Thoracic aorta (tissue), 2 donors: Measurements from ENCODE around the gene TOMM20. TPM values are rescaled to one million over a fixed set of nuclear protein-coding genes. Genes with fewer than 3 reads are reported as not detected.
"Not testable (repeated sequence)": the region's sequence is repeated elsewhere in the genome, so short reads cannot be mapped to it uniquely, and the experiment has no call there.

ENCODE experiments used
- ATAC-seq: fragments of 150-250 bp; one replicate; pipeline ENCODE4 v1.8.0; 2017; ENCODE audit warnings: low read depth; ENCODE audit not compliant: insufficient number of reproducible peaks, low FRiP score
- DNase-seq: peaks from one replicate; pipeline ENCODE4 v3.0.0-alpha.2; 2020; ENCODE audit warnings: low spot score
- H3K27ac ChIP-seq, 2 donors: fragments of 200-600 bp; sonication (generic); 1 replicate in 1 of 2; 2 replicates in 1 of 2; pipeline ENCODE4 v1.5.1; 2016; ENCODE audit warnings: mild to moderate bottlenecking in 2 of 2, moderate library complexity in 2 of 2
- H3K27me3 ChIP-seq: fragments of 200-600 bp; sonication (generic); replicated peaks from 2 replicates; pipeline ENCODE4 v1.6.0; 2016; ENCODE audit warnings: mild to moderate bottlenecking; ENCODE audit not compliant: insufficient read depth
- H3K36me3 ChIP-seq: fragments of 200-600 bp; sonication (generic); one replicate; pipeline ENCODE4 v1.5.1; 2016
- H3K4me1 ChIP-seq, 2 donors: fragments of 200-600 bp; sonication (generic); 1 replicate in 1 of 2; 2 replicates in 1 of 2; pipeline versions ENCODE4 v1.5.1 to v1.6.0; 2016; ENCODE audit warnings: low read depth in 2 of 2, mild to moderate bottlenecking in 1 of 2; ENCODE audit not compliant: control insufficient read depth in 1 of 2
- H3K4me3 ChIP-seq: fragments of 200-600 bp; sonication (generic); 2 replicates; pipeline ENCODE4 v1.5.1; 2016; ENCODE audit warnings: mild to moderate bottlenecking
- H3K9me3 ChIP-seq: fragments of 200-600 bp; sonication (generic); 2 replicates; pipeline ENCODE4 v1.5.1; 2016
- CTCF ChIP-seq: fragments of 200-600 bp; sonication (generic); IDR thresholded peaks from one replicate; pipeline ENCODE4 v1.5.1; 2019; ENCODE audit warnings: antibody characterized with exemption
- total RNA-seq, 2 donors: library from RNA; depleted of rRNA; stranded (reverse); fragments of >200 nt; gene quantifications; one replicate each; pipeline versions ENCODE4 v1.1.0 to v1.2.3, GENCODE V29; 2016

TOMM20 gene
- total RNA-seq, 2 donors from 2014 or later: 59.0 to 101 TPM

- H3K4me3 ChIP-seq: peak overlapping the region; percentile 58
- peaks cover 45 to 70% of the 10 kb centered on the region in 2 donors for H3K4me1 ChIP-seq
- no peak for ATAC-seq
- no peaks in the 10 kb centered on the region for H3K27me3 ChIP-seq
- no peak for TF ChIP-seq CTCF
- peak overlapping the region; percentile 89 to 97 for H3K27ac ChIP-seq
- no peak for DNase-seq
- no peaks in the 10 kb centered on the region for H3K9me3 ChIP-seq
- H3K36me3 ChIP-seq: no peaks in the 10 kb centered on the region
Observed at GRCh38 chr1:235075777-235076308, 52.8 kb downstream of the TOMM20 start.

- Histone ChIP-seq H3K4me1 (peaks cover 47 to 76% of the 10 kb centered on the region in 2 donors), H3K4me3 (peak overlapping the region; percentile 58), H3K9me3 (no peaks in the 10 kb centered on the region), H3K27me3 (no peaks in the 10 kb centered on the region), H3K36me3 (no peaks in the 10 kb centered on the region), H3K27ac (peak overlapping the region; percentile 89 to 97)
- ATAC-seq: peak; percentile 84
- no peak for TF ChIP-seq CTCF
- peak; percentile 80 for DNase-seq
Observed at GRCh38 chr1:235075048-235075776, 53.4 kb downstream of the TOMM20 start.

- no peak for ATAC-seq
- H3K27ac ChIP-seq: peak overlapping the region; percentile 89 to 97
- no peaks in the 10 kb centered on the region for H3K27me3 ChIP-seq
- peaks cover 44 to 76% of the 10 kb centered on the region in 2 donors for H3K4me1 ChIP-seq
- TF ChIP-seq CTCF: no peak
- DNase-seq: no peak
- peak overlapping the region; percentile 58 for H3K4me3 ChIP-seq
- no peaks in the 10 kb centered on the region for H3K36me3 ChIP-seq
- no peaks in the 10 kb centered on the region for H3K9me3 ChIP-seq
Observed at GRCh38 chr1:235074523-235075047, 54.1 kb downstream of the TOMM20 start.

GRCh38 chr1:235073968-235074522 is 54.6 kb downstream of the TOMM20 start:
- H3K4me3 ChIP-seq: peak overlapping the region; percentile 58
- ATAC-seq (no peak), DNase-seq (no peak)
- H3K27me3 ChIP-seq: no peaks in the 10 kb centered on the region
- H3K27ac ChIP-seq: peak overlapping the region; percentile 89 to 97
- no peak for TF ChIP-seq CTCF
- no peaks in the 10 kb centered on the region for H3K36me3 ChIP-seq
- H3K4me1 ChIP-seq: peaks cover 39 to 76% of the 10 kb centered on the region in 2 donors
- no peaks in the 10 kb centered on the region for H3K9me3 ChIP-seq

GRCh38 chr1:235073331-235073967 is 55.2 kb downstream of the TOMM20 start:
- DNase-seq (no peak), ATAC-seq (no peak)
- Histone ChIP-seq H3K27me3 (no peaks in the 10 kb centered on the region), H3K9me3 (no peaks in the 10 kb centered on the region), H3K36me3 (no peaks in the 10 kb centered on the region), H3K4me3 (no peak overlapping the region), H3K4me1 (peaks cover 35 to 76% of the 10 kb centered on the region in 2 donors), H3K27ac (peak overlapping the region; percentile 89 to 97)
- TF ChIP-seq CTCF: no peak

- H3K27me3 ChIP-seq, DNase-seq, ATAC-seq, H3K4me3 ChIP-seq, H3K9me3 ChIP-seq, H3K36me3 ChIP-seq: not testable (repeated sequence)
- peaks cover 41 to 76% of the 10 kb centered on the region in 2 donors for H3K4me1 ChIP-seq
- peak overlapping the region; percentile 47 to 89 for H3K27ac ChIP-seq
Observed at GRCh38 chr1:235072577-235072976, 56.1 kb downstream of the TOMM20 start.
